Fibroblast of lung (primary cell): ENCODE measurements around the gene SUMF1.

Experiments used
- EZH2 ChIP-seq: IDR thresholded peaks from 2 replicates; pipeline ENCODE4 v1.5.1; 2012; ENCODE audit warnings: low read length, control low read depth, mild to moderate bottlenecking; ENCODE audit errors: missing control alignments
- TF ChIP-seq, protein P1 (sequence below), 2 donors: IDR thresholded peaks in 1 of 2; conservative IDR thresholded peaks in 1 of 2; 1 replicate in 1 of 2; 2 replicates in 1 of 2; pipeline ENCODE4 v1.5.1; 2011 to 2012; ENCODE audit warnings: low read length in 2 of 2, control low read depth in 1 of 2, inconsistent platforms in 1 of 2, low read depth in 1 of 2, mild to moderate bottlenecking in 1 of 2

DNA sequence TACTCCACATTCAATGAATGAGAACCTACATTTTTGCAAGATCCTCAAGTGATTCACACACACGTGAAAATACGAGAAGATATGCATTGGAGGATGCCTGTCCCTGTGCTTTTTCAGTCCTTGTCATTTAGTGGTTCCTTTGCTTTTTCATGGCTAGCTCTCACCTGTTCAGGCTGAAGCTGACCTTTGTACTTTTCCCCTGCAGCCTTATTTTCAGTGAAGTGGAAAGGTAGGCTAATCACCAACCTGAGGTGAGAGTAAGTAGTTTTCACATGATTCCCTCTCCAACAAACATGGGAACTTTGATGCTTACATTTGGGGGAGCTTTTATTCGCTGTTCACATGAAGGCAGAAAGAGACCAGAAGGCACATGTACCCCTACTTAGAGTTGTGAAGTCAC is 34.4 kb upstream of the SUMF1 start:
- TF ChIP-seq, protein P1, sequence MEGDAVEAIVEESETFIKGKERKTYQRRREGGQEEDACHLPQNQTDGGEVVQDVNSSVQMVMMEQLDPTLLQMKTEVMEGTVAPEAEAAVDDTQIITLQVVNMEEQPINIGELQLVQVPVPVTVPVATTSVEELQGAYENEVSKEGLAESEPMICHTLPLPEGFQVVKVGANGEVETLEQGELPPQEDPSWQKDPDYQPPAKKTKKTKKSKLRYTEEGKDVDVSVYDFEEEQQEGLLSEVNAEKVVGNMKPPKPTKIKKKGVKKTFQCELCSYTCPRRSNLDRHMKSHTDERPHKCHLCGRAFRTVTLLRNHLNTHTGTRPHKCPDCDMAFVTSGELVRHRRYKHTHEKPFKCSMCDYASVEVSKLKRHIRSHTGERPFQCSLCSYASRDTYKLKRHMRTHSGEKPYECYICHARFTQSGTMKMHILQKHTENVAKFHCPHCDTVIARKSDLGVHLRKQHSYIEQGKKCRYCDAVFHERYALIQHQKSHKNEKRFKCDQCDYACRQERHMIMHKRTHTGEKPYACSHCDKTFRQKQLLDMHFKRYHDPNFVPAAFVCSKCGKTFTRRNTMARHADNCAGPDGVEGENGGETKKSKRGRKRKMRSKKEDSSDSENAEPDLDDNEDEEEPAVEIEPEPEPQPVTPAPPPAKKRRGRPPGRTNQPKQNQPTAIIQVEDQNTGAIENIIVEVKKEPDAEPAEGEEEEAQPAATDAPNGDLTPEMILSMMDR (conservative IDR thresholded peaks at IDR 0.05 in 1 of 2, IDR thresholded peaks at IDR 0.05 in 1 of 2; ENCODE audit: low read depth in 1 of 2, low read length in 2 of 2): no peak
- TF ChIP-seq EZH2: no peak
